ACC112 (cell line): ENCODE data around the gene LOC128125822.

Experiments
- H2AFZ ChIP-seq: fragments of 200-600 bp; sonication (generic); one replicate; pipeline ENCODE4 v1.6.0; 2017; ENCODE audit warnings: antibody characterized with exemption, low read length; ENCODE audit not compliant: unreplicated experiment
- H3K27ac ChIP-seq: fragments of 200-600 bp; sonication (generic); 2 replicates; pipeline ENCODE4 v1.5.1; 2014; ENCODE audit warnings: low read depth, mild to moderate bottlenecking, antibody characterized with exemption, low read length, moderate library complexity
- H3K27me3 ChIP-seq: fragments of 200-600 bp; sonication (generic); 2 replicates; pipeline ENCODE4 v1.6.1; 2014; ENCODE audit warnings: mild to moderate bottlenecking, antibody characterized with exemption, low read length, moderate library complexity, mixed read lengths; ENCODE audit not compliant: insufficient read depth
- H3K36me3 ChIP-seq: fragments of 200-600 bp; sonication (generic); 2 replicates; pipeline ENCODE4 v1.6.1; 2016; ENCODE audit warnings: mild to moderate bottlenecking, antibody characterized with exemption, low read length, moderate library complexity, mixed read lengths; ENCODE audit not compliant: insufficient read depth
- H3K4me1 ChIP-seq: fragments of 200-600 bp; sonication (generic); one replicate; pipeline ENCODE4 v1.6.1; 2016; ENCODE audit warnings: low read length, mixed read lengths; ENCODE audit not compliant: insufficient read depth, unreplicated experiment, control insufficient read depth
- H3K4me3 ChIP-seq: fragments of 200-600 bp; sonication (generic); 2 replicates; pipeline ENCODE4 v1.5.1; 2014; ENCODE audit warnings: mild to moderate bottlenecking, low read depth, low read length
- H3K79me2 ChIP-seq: fragments of 200-600 bp; sonication (generic); one replicate; pipeline ENCODE4 v1.6.0; 2016; ENCODE audit warnings: low read length; ENCODE audit not compliant: control insufficient read depth, unreplicated experiment, insufficient read depth

LOC128125822 gene

GRCh38 chr6:63554782-63555181 lies 17.5 kb upstream of the LOC128125822 start:
- Histone ChIP-seq H3K4me3 (no peak overlapping the region), H2AFZ (no peak overlapping the region), H3K27me3 (no peaks in the 10 kb centered on the region), H3K36me3 (no peaks in the 10 kb centered on the region), H3K4me1 (no peaks in the 10 kb centered on the region), H3K27ac (no peak overlapping the region), H3K79me2 (no peaks in the 10 kb centered on the region)

- H3K36me3 ChIP-seq, result no peaks in the 10 kb centered on the region
- no peaks in the 10 kb centered on the region for H3K79me2 ChIP-seq
- H3K4me1 ChIP-seq, result peaks cover 5% of the 10 kb centered on the region
- no peak overlapping the region for H3K27ac ChIP-seq
- no peak overlapping the region for H3K4me3 ChIP-seq
- H2AFZ ChIP-seq, result no peak overlapping the region
- H3K27me3 ChIP-seq, result no peaks in the 10 kb centered on the region
Observed at GRCh38 chr6:63556369-63556768, 15.9 kb upstream of the LOC128125822 start.

GRCh38 chr6:63558278-63558677 lies 14.0 kb upstream of the LOC128125822 start:
- Histone ChIP-seq H3K4me1 (peaks cover 8% of the 10 kb centered on the region), H3K4me3 (no peak overlapping the region), H2AFZ (no peak overlapping the region), H3K27me3 (no peaks in the 10 kb centered on the region), H3K79me2 (no peaks in the 10 kb centered on the region), H3K27ac (no peak overlapping the region), H3K36me3 (no peaks in the 10 kb centered on the region)

DNA sequence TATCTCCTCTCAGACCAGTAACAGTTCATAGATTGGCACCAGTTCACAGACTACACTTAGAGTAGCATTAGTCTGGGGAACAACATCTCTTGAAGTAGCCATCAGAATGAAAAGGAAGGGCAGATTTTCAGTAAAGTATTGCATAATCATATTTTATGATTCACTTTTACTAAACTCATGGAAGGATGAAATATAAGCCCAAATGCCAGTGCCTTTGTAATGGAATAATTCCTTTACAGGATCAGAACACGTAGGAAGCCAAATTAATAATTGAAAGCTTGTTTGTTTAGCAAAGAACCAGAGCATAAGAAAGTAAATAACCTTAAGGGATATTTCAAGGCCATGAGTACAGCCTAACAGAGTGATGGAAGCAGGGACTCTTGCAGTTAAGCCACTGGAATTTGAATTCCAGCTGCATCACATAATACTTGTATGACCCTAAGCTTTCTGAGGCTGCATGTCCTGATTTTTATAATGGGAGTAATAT lies 11.4 kb upstream of the LOC128125822 start:
- no peaks in the 10 kb centered on the region for H3K27me3 ChIP-seq
- no peak overlapping the region for H3K4me3 ChIP-seq
- H3K79me2 ChIP-seq, result no peaks in the 10 kb centered on the region
- H3K4me1 ChIP-seq, result peaks cover 11% of the 10 kb centered on the region
- 0 out of 2 replicates have a peak overlapping the region, but pooled peaks have one; percentile 9 for H3K27ac ChIP-seq
- H2AFZ ChIP-seq, result no peak overlapping the region
- H3K36me3 ChIP-seq, result no peaks in the 10 kb centered on the region

- no peaks in the 10 kb centered on the region for H3K27me3 ChIP-seq
- H3K27ac ChIP-seq, result no peak overlapping the region
- no peaks in the 10 kb centered on the region for H3K36me3 ChIP-seq
- peaks cover 11% of the 10 kb centered on the region for H3K4me1 ChIP-seq
- no peak overlapping the region for H2AFZ ChIP-seq
- H3K4me3 ChIP-seq, result no peak overlapping the region
- no peaks in the 10 kb centered on the region for H3K79me2 ChIP-seq
Observed at GRCh38 chr6:63561288-63561687, 11.0 kb upstream of the LOC128125822 start.

DNA sequence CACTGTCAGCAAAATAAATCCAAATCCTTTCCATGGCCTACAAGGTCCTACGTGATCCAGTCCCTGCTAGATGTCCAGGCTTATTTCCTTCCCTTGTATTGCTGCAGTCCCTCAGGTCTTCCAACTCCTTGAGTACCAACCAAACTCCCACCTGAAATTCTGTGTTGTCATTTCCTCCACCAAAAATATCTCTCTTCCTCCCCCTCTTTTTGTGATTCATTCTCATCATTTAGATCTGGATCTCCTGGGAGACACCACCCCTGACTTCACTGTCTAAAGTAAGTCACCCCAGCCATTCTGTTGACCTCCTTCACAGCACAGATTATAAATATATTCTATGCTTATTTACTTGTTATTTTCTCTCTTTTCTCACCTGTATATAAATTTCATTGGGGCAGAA lies 9.0 kb upstream of the LOC128125822 start:
- no peaks in the 10 kb centered on the region for H3K79me2 ChIP-seq

DNA sequence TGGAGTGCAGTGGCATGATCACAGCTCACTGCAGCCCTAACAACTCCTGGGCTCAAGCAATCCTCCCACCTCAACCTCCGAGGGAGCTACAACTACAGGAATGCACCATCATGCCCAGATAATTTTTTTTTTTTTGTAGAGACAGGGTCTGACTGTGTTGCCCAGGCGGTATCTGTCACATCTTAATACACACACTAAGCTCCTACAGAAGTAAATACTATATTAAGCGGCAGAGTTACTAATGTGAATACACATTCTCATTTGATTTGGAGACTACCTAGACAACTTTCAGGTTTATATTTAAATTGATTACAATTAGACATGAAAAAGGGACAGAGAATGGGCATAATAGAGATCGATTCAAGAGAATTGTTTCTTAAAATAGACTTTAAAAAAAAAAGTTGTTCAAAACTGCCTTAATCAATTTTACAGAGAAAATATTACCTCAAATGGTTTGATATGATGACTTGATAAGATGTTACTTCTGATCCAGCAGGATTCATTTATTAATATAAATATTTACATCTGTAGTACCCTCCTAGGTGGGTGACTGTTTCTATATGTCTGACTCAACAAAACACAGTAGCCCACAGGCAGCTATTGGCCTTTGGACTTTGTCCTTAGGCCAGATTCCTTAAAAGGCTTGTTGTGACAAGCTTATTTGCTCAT lies 7.1 kb upstream of the LOC128125822 start:
- H3K27me3 ChIP-seq, result no peaks in the 10 kb centered on the region

More for the DNA sequence above, 9.0 kb upstream of the LOC128125822 start:
- H3K4me3 ChIP-seq, result no peak overlapping the region
- H3K27me3 ChIP-seq, result no peaks in the 10 kb centered on the region
- no peaks in the 10 kb centered on the region for H3K36me3 ChIP-seq
- no peak overlapping the region for H3K27ac ChIP-seq
- H2AFZ ChIP-seq, result no peak overlapping the region
- peaks cover 11% of the 10 kb centered on the region for H3K4me1 ChIP-seq

GRCh38 chr6:63565727-63566596 lies 6.3 kb upstream of the LOC128125822 start:
- no peak overlapping the region for H2AFZ ChIP-seq
- H3K36me3 ChIP-seq, result no peaks in the 10 kb centered on the region
- H3K79me2 ChIP-seq, result no peaks in the 10 kb centered on the region
- no peak overlapping the region for H3K27ac ChIP-seq
- no peak overlapping the region for H3K4me3 ChIP-seq
- no peaks in the 10 kb centered on the region for H3K27me3 ChIP-seq
- peaks cover 11% of the 10 kb centered on the region for H3K4me1 ChIP-seq

More for the DNA sequence above, 7.1 kb upstream of the LOC128125822 start:
- no peak overlapping the region for H2AFZ ChIP-seq
- H3K79me2 ChIP-seq, result no peaks in the 10 kb centered on the region
- H3K27ac ChIP-seq, result no peak overlapping the region
- no peaks in the 10 kb centered on the region for H3K36me3 ChIP-seq
- H3K4me1 ChIP-seq, result peaks cover 11% of the 10 kb centered on the region
- H3K4me3 ChIP-seq, result no peak overlapping the region

DNA sequence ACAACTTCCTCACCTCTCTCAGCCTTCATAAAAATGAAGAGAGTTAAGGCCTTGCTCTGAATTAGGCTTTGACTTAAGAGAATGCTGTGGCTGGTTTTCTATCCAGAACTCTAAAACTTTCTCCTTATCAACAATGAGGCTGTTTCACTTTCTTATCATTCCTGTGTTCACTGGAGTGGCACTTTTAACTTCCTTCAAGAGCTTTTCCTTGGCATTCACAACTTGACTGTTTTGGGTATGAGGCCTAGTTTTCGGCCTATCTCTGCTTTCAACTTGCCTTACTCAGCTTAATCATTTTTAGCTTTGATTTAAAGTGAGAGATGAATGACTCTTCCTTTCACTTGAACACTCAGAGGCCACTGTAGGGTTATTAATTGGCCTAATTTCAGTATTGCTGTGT lies 4.3 kb upstream of the LOC128125822 start:
- Histone ChIP-seq H3K36me3 (no peaks in the 10 kb centered on the region), H3K27me3 (no peaks in the 10 kb centered on the region), H3K4me1 (peaks cover 13% of the 10 kb centered on the region), H3K79me2 (peaks cover 6% of the 10 kb centered on the region), H3K4me3 (no peak overlapping the region), H3K27ac (no peak overlapping the region), H2AFZ (no peak overlapping the region)

- Histone ChIP-seq H2AFZ (peak overlapping the region; percentile 66), H3K27me3 (no peaks in the 10 kb centered on the region), H3K36me3 (peaks cover 7% of the 10 kb centered on the region), H3K27ac (peak overlapping the region; percentile 99), H3K79me2 (peaks cover 40% of the 10 kb centered on the region), H3K4me3 (peak overlapping the region; percentile 81), H3K4me1 (peaks cover 13% of the 10 kb centered on the region)
Observed at GRCh38 chr6:63571361-63572043, 778 bp upstream of the LOC128125822 start.
